Neutrophil (primary cell): ENCODE results near the gene NSUN6.

Source experiments
- H3K27ac ChIP-seq: fragments of 200-600 bp; sonication (generic); 2 replicates; pipeline ENCODE4 v1.5.1; 2016; ENCODE audit warnings: mild to moderate bottlenecking, moderate library complexity
- H3K27me3 ChIP-seq: fragments of 200-600 bp; sonication (generic); 2 replicates; pipeline ENCODE4 v1.6.0; 2016; ENCODE audit warnings: mild to moderate bottlenecking
- H3K36me3 ChIP-seq: fragments of 200-600 bp; sonication (generic); 2 replicates; pipeline ENCODE4 v1.5.1; 2017
- H3K4me1 ChIP-seq, 2 experiments: fragments of 200-600 bp in 1 of 2; sonication (generic) in 1 of 2; 1 replicate in 1 of 2; 2 replicates in 1 of 2; pipeline versions ENCODE4 v1.5.1 to v1.6.1; 2013 to 2016; ENCODE audit warnings: low read depth in 1 of 2, low read length in 1 of 2, mild to moderate bottlenecking in 1 of 2, moderate library complexity in 1 of 2; ENCODE audit not compliant: control insufficient read depth in 1 of 2, insufficient read depth in 1 of 2
- H3K4me3 ChIP-seq, 2 experiments: fragments of 200-600 bp in 1 of 2; sonication (generic) in 1 of 2; 1 replicate in 1 of 2; 2 replicates in 1 of 2; pipeline ENCODE4 v1.5.1; 2013 to 2016; ENCODE audit warnings: low read depth in 1 of 2, low read length in 1 of 2, mild to moderate bottlenecking in 1 of 2, moderate library complexity in 1 of 2
- H3K9me3 ChIP-seq: fragments of 200-600 bp; sonication (generic); 2 replicates; pipeline ENCODE4 v1.5.1; 2016
- TF ChIP-seq, protein P1 (sequence below): fragments of 200-600 bp; sonication (generic); IDR thresholded peaks from 2 replicates; pipeline ENCODE4 v1.5.1; 2016; ENCODE audit warnings: antibody characterized with exemption

NSUN6 gene

DNA sequence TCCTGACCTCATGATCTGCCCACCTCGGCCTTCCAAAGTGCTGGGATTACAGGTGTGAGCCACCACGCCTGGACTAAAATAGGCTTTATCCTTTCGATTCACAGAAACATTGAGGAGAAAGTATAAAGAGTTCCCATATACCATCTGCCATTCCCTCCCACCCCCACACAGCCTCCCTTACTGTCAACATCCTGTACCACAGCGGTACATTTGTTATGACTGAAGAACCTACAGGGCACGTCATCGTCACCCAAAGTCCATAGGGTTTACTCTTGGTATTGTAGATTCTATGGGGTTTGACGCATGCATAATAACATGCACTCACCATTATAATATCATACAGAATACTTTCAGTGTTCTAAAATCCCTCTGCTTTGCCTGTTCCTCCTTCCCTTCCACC lies 35.8 kb upstream of the NSUN6 start:
- no peak overlapping the region for H3K27ac ChIP-seq
- no peaks in the 10 kb centered on the region for H3K4me1 ChIP-seq
- TF ChIP-seq, protein P1, sequence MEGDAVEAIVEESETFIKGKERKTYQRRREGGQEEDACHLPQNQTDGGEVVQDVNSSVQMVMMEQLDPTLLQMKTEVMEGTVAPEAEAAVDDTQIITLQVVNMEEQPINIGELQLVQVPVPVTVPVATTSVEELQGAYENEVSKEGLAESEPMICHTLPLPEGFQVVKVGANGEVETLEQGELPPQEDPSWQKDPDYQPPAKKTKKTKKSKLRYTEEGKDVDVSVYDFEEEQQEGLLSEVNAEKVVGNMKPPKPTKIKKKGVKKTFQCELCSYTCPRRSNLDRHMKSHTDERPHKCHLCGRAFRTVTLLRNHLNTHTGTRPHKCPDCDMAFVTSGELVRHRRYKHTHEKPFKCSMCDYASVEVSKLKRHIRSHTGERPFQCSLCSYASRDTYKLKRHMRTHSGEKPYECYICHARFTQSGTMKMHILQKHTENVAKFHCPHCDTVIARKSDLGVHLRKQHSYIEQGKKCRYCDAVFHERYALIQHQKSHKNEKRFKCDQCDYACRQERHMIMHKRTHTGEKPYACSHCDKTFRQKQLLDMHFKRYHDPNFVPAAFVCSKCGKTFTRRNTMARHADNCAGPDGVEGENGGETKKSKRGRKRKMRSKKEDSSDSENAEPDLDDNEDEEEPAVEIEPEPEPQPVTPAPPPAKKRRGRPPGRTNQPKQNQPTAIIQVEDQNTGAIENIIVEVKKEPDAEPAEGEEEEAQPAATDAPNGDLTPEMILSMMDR: no peak

GRCh38 chr10:18685555-18685954 lies 34.2 kb upstream of the NSUN6 start:
- no peaks in the 10 kb centered on the region for H3K36me3 ChIP-seq
- no peak overlapping the region for H3K4me3 ChIP-seq
- H3K9me3 ChIP-seq: no peaks in the 10 kb centered on the region
- no peak overlapping the region for H3K27ac ChIP-seq
- TF ChIP-seq, protein P1: no peak
- no peaks in the 10 kb centered on the region for H3K4me1 ChIP-seq
- no peaks in the 10 kb centered on the region for H3K27me3 ChIP-seq

More for the DNA sequence above, 35.8 kb upstream of the NSUN6 start:
- H3K36me3 ChIP-seq: no peaks in the 10 kb centered on the region
- no peaks in the 10 kb centered on the region for H3K9me3 ChIP-seq
- no peaks in the 10 kb centered on the region for H3K27me3 ChIP-seq
- H3K4me3 ChIP-seq: no peak overlapping the region

GRCh38 chr10:18684953-18685352 lies 33.6 kb upstream of the NSUN6 start:
- H3K4me1 ChIP-seq: no peaks in the 10 kb centered on the region
- H3K27me3 ChIP-seq: no peaks in the 10 kb centered on the region
- H3K9me3 ChIP-seq: no peaks in the 10 kb centered on the region
- H3K27ac ChIP-seq: no peak overlapping the region
- H3K36me3 ChIP-seq: no peaks in the 10 kb centered on the region
- no peak overlapping the region for H3K4me3 ChIP-seq
- TF ChIP-seq, protein P1: no peak

DNA sequence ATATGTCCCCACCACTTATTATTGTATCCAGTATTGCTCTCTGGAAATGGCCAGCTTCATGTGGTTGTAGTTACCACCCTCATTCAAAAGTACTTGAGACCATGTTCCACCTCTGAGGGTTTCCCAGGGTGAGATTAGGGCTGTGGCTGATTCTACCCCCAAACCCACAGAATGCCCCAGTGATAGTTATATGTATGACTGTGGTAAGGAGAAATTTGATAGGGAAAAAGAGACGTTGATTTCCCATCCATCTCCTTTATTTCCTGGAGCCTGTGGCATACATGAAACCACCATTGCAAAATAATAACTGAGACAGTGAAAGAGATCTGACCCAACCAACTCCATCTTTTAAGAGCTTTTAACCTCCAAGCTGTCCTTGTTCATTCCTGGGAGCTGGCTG lies 33.0 kb upstream of the NSUN6 start:
- Histone ChIP-seq H3K27me3 (no peaks in the 10 kb centered on the region), H3K4me3 (no peak overlapping the region), H3K36me3 (no peaks in the 10 kb centered on the region), H3K9me3 (no peaks in the 10 kb centered on the region), H3K27ac (no peak overlapping the region), H3K4me1 (no peaks in the 10 kb centered on the region)
- TF ChIP-seq, protein P1: no peak

DNA sequence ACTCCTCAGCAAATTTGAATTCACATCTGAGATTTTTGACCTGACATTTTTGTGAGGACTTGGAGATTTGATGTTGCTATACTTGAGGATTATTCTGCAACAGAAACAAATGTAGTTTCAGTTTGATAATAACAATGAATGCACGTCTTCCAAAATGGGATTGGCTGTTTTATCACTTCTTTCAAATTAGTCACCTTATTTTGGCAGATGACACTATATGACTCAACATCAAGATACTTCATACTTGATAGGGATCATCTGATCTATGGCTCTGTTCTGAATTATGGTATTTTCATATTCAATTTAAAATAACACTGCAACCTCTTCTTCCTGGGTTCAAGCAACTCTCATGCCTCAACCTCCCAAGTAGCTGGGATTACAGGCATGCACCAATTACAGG lies 32.0 kb upstream of the NSUN6 start:
- H3K27me3 ChIP-seq: no peaks in the 10 kb centered on the region
- no peaks in the 10 kb centered on the region for H3K36me3 ChIP-seq
- TF ChIP-seq, protein P1: no peak
- no peak overlapping the region for H3K27ac ChIP-seq
- H3K4me1 ChIP-seq: no peaks in the 10 kb centered on the region
- no peaks in the 10 kb centered on the region for H3K9me3 ChIP-seq
- no peak overlapping the region for H3K4me3 ChIP-seq

DNA sequence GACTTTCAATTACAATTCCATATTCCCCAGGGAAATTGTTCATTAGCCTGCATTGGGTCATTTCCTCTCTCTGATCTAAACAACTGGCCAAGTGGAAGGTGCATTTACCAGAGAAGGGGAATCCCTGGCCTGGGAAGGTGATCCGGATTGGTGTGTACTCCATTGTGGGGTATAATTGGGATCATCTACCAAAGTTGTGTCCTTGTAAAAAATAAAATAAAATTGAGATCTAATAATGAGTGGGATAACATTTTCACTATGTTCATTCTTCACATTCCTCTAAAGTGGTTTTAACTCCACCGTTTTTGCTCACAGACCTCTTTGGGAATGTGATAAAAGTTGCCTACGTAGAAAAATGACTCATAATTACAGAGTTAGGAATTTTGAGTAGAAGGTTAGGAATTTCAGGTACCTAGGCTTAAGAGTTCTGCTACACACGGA lies 30.6 kb upstream of the NSUN6 start:
- Histone ChIP-seq H3K4me1 (no peaks in the 10 kb centered on the region), H3K27ac (no peak overlapping the region), H3K9me3 (no peaks in the 10 kb centered on the region), H3K4me3 (no peak overlapping the region), H3K27me3 (no peaks in the 10 kb centered on the region), H3K36me3 (peaks cover 2% of the 10 kb centered on the region)
- TF ChIP-seq, protein P1: no peak
